Retina (tissue), 1 donor: ENCODE measurements around the gene NDRG2.

Experiments used
- DNase-seq: peaks from one replicate; pipeline ENCODE4 v3.0.0-alpha.2; 2016

The NDRG2 gene

GRCh38 chr14:21024585-21025370, at the start of gene NDRG2:
Gene NDRG2 (minus strand): TSS chr14:21025061. CDS start chr14:21023315, 1,746 bp downstream.
- peak; percentile 87 for DNase-seq

DNA sequence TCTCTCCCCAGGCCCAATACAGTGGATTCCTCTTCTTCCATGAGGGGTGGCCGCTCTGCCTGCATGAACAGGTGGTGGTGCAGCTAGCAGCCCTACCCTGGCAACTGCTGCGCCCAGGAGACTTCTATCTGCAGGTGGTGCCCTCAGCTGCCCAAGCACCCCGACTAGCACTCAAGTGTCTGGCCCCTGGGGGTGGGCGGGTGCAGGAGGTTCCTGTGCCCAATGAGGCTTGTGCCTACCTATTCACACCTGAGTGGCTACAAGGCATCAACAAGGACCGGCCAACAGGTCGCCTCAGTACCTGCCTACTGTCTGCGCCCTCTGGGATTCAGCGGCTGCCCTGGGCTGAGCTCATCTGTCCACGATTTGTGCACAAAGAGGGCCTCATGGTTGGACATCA, 49.1 kb upstream of the NDRG2 start:
- DNase-seq, result no peak

- no peak for DNase-seq
Measured at GRCh38 chr14:21072781-21073339, 48.0 kb upstream of the NDRG2 start.

DNA sequence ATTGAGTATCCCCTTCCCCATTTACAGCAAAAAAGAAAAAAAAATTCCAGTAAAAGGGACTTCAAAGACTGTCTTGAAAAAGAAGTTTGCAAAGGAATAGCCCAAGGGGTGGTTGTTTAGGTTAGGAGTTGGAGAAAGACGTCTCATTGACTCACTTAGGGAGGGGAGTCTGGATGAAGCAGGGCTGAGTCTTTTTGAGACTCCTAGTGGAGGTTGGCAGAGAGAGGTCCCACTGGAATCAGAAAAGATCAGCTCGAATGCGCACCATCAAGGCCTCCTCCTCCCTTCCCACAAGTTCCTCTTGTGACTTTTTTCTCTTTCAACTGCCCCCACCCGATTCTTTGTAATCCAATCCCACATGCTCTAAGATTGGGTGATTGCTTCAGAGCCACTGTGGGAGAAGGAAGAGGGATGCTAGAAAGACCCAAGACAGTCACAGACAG, 47.2 kb upstream of the NDRG2 start:
- no peak for DNase-seq

DNA sequence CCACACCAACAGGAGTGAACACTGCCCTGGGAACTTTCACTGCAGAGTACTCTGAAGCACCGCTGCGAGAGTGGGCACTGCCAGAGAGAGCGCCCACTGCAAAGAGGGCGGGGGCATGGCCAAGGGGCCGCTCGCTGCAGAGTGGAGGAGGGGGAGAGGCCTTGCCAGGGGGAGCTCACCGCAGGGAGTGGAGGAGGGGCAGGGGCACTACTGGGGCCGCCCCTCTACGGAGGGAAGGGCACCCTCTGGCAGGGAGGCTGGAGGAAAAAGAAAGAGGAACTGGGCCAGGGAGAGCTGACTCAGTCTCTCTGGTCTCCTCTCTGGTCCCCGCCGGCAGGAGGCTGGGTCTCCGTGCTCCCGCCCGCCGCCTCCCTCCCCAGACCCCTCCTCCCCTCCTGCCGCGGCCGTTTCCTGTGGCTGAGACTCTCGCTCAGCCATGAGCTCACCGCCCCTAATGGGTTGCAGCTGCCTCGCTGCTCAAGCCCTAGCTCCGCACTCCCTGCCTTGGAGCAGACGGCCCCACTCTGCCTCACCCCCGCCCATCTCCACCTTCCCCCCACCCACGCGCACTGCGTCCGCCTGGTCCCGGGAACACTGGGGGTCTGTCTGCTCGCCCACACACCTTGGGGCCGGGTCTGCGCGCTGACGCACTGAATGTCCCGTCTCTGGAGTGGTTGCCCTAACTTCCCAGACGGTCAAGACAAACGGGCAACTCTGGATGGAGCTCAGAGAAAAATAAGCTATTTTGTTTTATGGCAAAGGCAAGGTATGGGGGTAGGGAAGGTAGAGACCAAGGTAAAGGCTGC, 46.6 kb upstream of the NDRG2 start:
- DNase-seq, result peak; percentile 89

DNA sequence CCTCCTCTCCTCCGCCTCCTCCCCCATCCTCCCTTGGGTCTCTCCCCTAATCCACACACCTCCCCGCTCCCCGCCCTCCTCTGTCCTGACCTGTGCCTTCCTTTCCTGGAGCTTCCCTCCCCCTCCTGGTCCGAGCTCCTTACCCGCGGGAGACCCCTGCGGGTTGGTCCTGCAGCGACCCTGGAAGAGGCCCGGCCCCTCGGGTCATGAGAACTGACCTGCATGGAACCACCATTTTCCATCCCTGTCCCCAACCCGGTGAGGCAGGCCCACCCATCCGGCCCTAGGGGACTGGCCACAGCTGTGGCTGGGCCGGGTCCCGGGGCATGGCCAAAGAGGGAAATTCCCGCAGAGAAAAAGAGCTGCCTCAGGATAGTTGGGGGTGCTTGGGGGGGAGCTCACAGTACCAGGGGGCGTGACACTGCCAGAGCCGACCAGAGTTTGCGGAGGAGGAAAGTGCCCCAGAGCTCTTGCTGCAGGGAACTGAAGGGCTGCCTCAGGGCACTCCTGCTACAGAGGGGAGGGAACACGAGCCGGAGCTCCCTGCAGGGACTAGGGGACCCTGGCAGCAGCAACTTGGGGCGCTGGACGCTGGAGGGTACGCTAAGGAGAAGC, 45.9 kb upstream of the NDRG2 start:
- DNase-seq, result peak; percentile 86

DNA sequence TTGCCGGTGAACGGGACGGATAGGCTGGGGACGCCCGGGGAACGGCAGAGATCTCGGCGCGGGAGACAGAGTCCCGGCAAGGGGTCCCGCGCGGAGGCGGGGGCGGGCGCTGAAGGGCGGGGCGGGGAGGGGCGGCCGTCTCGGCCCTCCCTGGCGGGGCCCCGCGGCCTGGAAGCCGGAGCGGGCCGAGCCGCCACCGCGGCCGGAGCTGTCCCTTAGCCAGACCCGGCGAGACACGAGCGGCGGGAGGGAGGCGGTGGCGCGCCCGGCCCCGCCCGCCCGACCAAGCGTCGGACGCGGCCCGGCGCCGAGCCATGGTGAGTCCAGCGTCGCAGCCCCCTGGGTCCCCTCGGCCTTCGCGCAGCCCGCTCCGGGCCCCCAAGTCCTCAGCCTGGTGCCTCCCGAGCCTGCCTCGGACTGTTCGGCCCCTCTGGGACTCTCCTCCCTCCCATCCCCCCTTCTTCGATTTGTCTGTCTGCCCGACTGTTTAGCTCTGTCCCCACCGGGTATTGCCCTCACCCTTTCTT, 45.3 kb upstream of the NDRG2 start, which contains the start of gene ARHGEF40:
TSS of gene ARHGEF40 (plus strand) at position 222 of the 527 bp plus-strand sequence. CDS start at position 315, 93 bp downstream.
- no peak for DNase-seq

DNA sequence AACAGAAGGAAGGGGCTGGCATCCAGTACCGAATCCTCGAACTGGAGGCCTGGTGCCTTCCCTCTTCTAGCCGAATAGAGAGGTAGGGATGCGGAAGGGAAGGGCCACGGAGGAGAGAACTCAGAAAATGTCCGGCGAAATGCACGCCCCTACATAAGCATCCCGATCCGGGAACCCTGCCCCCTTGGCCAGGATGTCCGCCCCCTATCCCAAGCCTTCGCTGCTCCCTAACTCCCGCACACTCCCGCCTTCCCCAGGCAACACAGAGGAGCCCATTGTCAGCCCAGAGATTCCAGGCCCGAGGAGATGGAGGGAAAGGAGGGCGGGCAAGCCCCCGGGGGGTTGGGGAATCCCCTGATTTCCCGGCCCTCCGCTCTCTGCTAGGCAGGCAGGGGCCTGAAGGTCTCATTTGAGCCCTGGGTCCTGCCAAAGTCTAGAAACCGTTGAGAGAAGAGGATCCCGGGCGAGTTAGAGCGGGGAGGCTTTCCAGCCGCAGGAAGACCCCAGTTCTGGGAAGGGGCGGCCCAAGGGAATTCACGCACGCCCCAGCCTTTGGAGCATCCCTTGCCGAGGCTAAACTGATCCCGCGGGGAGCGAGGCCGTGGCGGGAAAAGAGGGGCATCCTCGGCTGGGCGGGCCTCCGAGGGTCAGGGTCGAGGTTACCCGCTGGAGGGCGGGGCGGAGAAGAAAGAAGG, 44.7 kb upstream of the NDRG2 start:
- peak; percentile 93 for DNase-seq

DNA sequence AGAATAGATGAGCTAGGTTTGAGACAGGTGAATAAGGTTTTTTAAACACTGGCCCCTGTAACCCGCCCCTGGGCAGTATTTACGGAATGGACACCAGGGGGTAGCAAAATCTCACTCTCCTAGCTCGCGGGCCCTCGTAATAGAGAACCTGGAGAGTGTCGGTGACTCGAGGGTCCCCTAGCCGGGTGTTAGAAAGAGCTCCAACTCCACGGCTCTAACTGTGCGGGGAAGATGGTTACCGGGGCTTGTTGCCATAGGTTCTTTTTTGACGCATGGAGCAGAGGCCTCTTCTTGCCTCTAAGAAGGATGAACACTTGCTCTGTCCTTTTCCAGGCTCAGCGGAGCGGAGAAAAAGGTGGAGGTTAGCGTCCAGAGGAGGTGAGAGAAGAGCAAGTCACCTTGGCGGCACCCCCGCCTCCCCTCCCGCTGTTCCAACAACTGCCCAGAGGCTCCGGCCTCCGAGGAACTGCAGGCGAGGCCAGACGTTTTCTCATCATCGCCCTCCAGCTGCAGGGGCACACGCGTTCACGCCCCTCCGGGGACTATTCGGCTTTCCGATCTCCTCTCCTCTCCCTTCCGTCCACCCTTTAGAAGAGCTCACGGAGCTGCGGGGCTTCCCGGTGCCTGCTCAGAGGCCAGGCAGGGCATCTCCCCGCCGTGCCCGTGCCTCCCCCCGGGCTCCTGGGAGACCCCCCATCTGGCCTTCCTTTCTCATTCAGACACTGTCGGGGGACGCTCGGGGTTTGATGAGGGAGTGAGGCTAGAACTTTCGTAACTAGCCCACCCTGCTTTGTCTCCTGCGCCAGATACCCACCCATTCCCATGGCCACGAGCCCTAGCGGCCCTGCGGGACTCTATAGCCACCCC, 43.9 kb upstream of the NDRG2 start:
- DNase-seq, result peak; percentile 78

DNA sequence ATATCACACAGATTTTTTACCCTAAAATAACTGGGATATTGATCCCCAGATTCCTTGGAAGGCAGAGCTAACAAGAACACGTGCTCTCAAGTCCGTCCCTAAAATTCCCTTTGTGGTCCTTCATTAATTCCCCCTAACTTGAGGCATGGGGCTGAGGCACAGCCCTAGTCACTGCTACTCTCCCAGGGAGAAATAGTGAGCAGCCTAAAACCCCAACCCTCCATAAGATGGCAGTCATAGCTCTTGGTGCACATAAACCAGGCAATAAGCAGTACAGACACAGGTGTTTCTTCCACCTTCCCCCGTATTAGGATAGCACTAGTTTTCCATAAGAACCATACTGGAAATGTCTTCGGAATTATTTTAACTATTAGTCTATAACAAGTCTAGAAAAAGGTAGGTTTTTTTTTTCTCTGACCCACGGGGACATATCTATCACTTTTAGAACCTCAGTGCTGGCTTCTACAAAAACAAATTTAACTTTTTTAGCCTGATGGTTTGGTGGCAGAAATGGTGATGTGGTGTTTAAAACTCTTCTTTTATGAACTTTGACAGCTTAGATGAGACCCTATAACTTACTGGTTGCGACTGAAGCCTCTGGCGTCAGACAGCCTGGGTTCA, 42.1 kb upstream of the NDRG2 start:
- no peak for DNase-seq

DNA sequence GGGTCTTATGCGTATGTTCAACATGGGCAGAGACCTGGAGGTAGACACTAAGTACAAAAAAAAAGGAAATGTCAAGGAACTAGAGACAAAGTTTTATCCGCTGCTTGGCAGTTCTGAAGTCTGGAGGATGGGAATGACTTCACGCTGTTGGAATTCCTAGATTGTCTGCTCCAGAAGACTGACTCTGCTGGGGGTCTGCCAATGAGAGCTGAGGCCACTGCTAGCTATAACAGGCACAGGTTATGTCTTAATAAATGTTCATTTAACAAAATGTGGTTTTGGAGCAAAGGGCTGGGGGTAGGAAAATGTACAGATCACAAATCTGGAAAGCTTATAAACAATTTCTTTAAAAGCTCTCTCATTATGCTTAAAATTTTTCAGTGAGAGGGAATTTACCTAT, 38.6 kb upstream of the NDRG2 start:
- DNase-seq, result no peak

DNA sequence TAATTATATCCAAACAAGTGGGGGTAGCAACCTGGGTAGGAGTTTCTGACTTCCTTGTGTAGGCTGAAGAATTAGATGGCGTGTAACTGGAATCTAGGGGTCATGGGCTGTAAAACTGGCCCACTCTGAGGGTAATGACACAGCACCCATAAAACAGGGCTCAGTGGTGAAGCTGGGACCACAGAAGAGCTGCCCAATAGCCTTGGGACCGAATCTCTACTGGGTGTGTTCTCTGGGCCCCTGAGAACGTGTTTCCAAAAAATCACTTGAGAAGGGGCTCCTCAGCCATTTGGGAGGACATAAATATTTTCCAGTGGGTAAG, 36.4 kb upstream of the NDRG2 start:
- DNase-seq, result no peak

GRCh38 chr14:21060614-21061346, 35.9 kb upstream of the NDRG2 start:
- DNase-seq, result no peak

GRCh38 chr14:21059842-21060613, 35.2 kb upstream of the NDRG2 start:
- DNase-seq, result no peak

DNA sequence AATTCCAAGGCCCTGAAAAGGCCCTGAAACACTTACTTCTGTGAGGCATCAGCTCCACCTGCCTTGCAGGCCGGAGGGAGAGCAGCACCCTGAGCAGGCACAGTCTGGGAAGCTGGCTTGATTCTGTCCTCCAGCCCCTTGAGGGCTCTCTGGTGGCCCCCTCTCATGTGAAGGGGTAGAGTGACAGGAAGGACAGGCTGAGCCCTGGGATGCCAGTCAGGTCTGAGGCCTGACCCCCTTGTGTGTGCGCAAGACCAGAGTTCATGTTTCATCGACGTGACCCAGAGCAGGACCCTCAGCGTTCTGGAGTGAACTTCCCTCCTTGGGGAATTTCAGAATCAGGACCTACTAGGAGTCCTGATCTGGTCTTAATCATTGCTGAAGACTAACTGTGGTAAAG, 34.0 kb upstream of the NDRG2 start:
- no peak for DNase-seq

DNA sequence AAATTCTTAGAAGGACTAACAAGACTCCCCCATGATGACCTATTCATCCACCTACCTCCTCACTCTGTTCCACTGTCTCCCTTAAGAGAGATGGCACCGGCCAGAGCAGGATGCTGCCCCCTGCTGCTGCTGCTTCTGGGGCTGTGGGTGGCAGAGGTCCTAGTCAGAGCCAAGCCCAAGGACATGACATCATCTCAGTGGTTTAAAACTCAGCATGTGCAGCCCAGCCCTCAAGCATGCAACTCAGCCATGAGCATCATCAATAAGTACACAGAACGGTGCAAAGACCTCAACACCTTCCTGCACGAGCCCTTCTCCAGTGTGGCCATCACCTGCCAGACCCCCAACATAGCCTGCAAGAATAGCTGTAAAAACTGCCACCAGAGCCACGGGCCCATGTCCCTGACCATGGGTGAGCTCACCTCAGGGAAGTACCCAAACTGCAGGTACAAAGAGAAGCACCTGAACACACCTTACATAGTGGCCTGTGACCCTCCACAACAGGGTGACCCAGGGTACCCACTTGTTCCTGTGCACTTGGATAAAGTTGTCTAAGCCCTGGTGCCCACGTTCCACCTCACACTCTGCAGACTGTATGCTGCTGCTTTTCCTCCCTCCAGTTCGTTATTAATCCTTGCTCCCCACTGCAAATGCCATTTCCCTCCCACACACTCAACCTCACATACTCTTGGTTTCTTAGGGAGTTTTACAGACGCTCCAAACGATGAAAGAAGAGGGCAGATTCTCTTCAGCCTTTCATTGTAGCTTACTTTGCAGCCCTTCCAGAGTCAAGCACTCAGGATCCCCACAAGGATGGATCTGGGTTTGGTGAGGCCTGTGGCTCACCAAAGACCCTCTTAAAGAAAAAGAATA, 33.2 kb upstream of the NDRG2 start, which contains the start of gene RNASE8:
TSS of gene RNASE8 (plus strand) at position 20 of the 873 bp plus-strand sequence. CDS start at position 91, 71 bp downstream.
- no peak for DNase-seq

- no peak for DNase-seq
Measured at GRCh38 chr14:21056520-21057163, 31.8 kb upstream of the NDRG2 start.
